Activated naive CD4-positive, alpha-beta T cell treated with anti-CD3 and anti-CD28 coated beads, Interleukin-2, amount 50 U/mL, for 24 hours (primary cell): ENCODE measurements around the gene PHEX.

Source experiments
- H3K27ac Mint-ChIP-seq: one replicate; pipeline ENCODE4 v1.8.0; 2021; ENCODE audit warnings: mild to moderate bottlenecking, mixed read lengths
- H3K27me3 Mint-ChIP-seq: one replicate; pipeline ENCODE4 v1.8.0; 2021; ENCODE audit warnings: mixed read lengths
- H3K36me3 Mint-ChIP-seq: one replicate; pipeline ENCODE4 v1.8.0; 2021; ENCODE audit warnings: mixed read lengths
- H3K4me1 Mint-ChIP-seq: one replicate; pipeline ENCODE4 v1.8.0; 2021; ENCODE audit warnings: mixed read lengths
- H3K4me3 Mint-ChIP-seq: one replicate; pipeline ENCODE4 v1.8.0; 2021; ENCODE audit warnings: mild to moderate bottlenecking, mixed read lengths
- H3K9me3 Mint-ChIP-seq: one replicate; pipeline ENCODE4 v1.8.0; 2021; ENCODE audit warnings: mixed read lengths

PHEX gene

GRCh38 chrX:22192419-22193060 lies 160.4 kb downstream of the PHEX start:
- peaks cover 11% of the 10 kb centered on the region for H3K4me1 Mint-ChIP-seq
- H3K4me3 Mint-ChIP-seq, result no peak overlapping the region
- no peaks in the 10 kb centered on the region for H3K36me3 Mint-ChIP-seq
- H3K9me3 Mint-ChIP-seq, result no peaks in the 10 kb centered on the region
- H3K27ac Mint-ChIP-seq, result peak overlapping the region; percentile 82
- H3K27me3 Mint-ChIP-seq, result no peaks in the 10 kb centered on the region

- H3K4me3 Mint-ChIP-seq, result no peak overlapping the region
- H3K27ac Mint-ChIP-seq, result no peak overlapping the region
- H3K4me1 Mint-ChIP-seq, result peaks cover 11% of the 10 kb centered on the region
- no peaks in the 10 kb centered on the region for H3K36me3 Mint-ChIP-seq
- no peaks in the 10 kb centered on the region for H3K27me3 Mint-ChIP-seq
- H3K9me3 Mint-ChIP-seq, result no peaks in the 10 kb centered on the region
Measured at GRCh38 chrX:22193851-22194659, 161.9 kb downstream of the PHEX start.

- Mint-ChIP-seq H3K4me1 (peaks cover 11% of the 10 kb centered on the region), H3K27ac (no peak overlapping the region), H3K4me3 (no peak overlapping the region), H3K27me3 (no peaks in the 10 kb centered on the region), H3K9me3 (no peaks in the 10 kb centered on the region), H3K36me3 (no peaks in the 10 kb centered on the region)
Measured at GRCh38 chrX:22194660-22194945, 162.5 kb downstream of the PHEX start.

- Mint-ChIP-seq H3K4me1 (peaks cover 11% of the 10 kb centered on the region), H3K36me3 (no peaks in the 10 kb centered on the region), H3K27ac (no peak overlapping the region), H3K4me3 (no peak overlapping the region), H3K9me3 (no peaks in the 10 kb centered on the region), H3K27me3 (no peaks in the 10 kb centered on the region)
Measured at GRCh38 chrX:22196149-22196548, 164.0 kb downstream of the PHEX start.

- Mint-ChIP-seq H3K9me3 (no peaks in the 10 kb centered on the region), H3K27ac (no peak overlapping the region), H3K4me1 (no peaks in the 10 kb centered on the region), H3K4me3 (no peak overlapping the region), H3K36me3 (no peaks in the 10 kb centered on the region), H3K27me3 (peaks cover 2% of the 10 kb centered on the region)
Measured at GRCh38 chrX:22202251-22202650, 170.1 kb downstream of the PHEX start.

GRCh38 chrX:22203186-22203585 lies 171.1 kb downstream of the PHEX start:
- no peaks in the 10 kb centered on the region for H3K36me3 Mint-ChIP-seq
- H3K4me3 Mint-ChIP-seq, result no peak overlapping the region
- peaks cover 2% of the 10 kb centered on the region for H3K27me3 Mint-ChIP-seq
- H3K4me1 Mint-ChIP-seq, result no peaks in the 10 kb centered on the region
- no peak overlapping the region for H3K27ac Mint-ChIP-seq
- H3K9me3 Mint-ChIP-seq, result no peaks in the 10 kb centered on the region

GRCh38 chrX:22206781-22207180 lies 174.7 kb downstream of the PHEX start:
- Mint-ChIP-seq H3K36me3 (no peaks in the 10 kb centered on the region), H3K4me1 (no peaks in the 10 kb centered on the region), H3K4me3 (no peak overlapping the region), H3K9me3 (no peaks in the 10 kb centered on the region), H3K27ac (no peak overlapping the region), H3K27me3 (peaks cover 2% of the 10 kb centered on the region)

GRCh38 chrX:22220941-22221340 lies 188.8 kb downstream of the PHEX start:
- H3K4me3 Mint-ChIP-seq, result no peak overlapping the region

GRCh38 chrX:22234380-22234779 lies 202.3 kb downstream of the PHEX start:
- Mint-ChIP-seq H3K4me1 (no peaks in the 10 kb centered on the region), H3K36me3 (peaks cover 3% of the 10 kb centered on the region), H3K27me3 (no peaks in the 10 kb centered on the region), H3K9me3 (no peaks in the 10 kb centered on the region), H3K4me3 (no peak overlapping the region), H3K27ac (no peak overlapping the region)

More at GRCh38 chrX:22220941-22221340, 188.8 kb downstream of the PHEX start:
- Mint-ChIP-seq H3K36me3 (no peaks in the 10 kb centered on the region), H3K4me1 (no peaks in the 10 kb centered on the region), H3K27ac (no peak overlapping the region), H3K27me3 (no peaks in the 10 kb centered on the region), H3K9me3 (no peaks in the 10 kb centered on the region)

GRCh38 chrX:22237479-22237878 lies 205.4 kb downstream of the PHEX start:
- no peaks in the 10 kb centered on the region for H3K27me3 Mint-ChIP-seq
- H3K27ac Mint-ChIP-seq, result no peak overlapping the region
- no peaks in the 10 kb centered on the region for H3K9me3 Mint-ChIP-seq
- no peaks in the 10 kb centered on the region for H3K4me1 Mint-ChIP-seq
- H3K4me3 Mint-ChIP-seq, result no peak overlapping the region
- H3K36me3 Mint-ChIP-seq, result peaks cover 3% of the 10 kb centered on the region

GRCh38 chrX:22246620-22247019 lies 214.5 kb downstream of the PHEX start:
- H3K4me3 Mint-ChIP-seq, result no peak overlapping the region
- no peaks in the 10 kb centered on the region for H3K9me3 Mint-ChIP-seq
- no peaks in the 10 kb centered on the region for H3K4me1 Mint-ChIP-seq
- H3K36me3 Mint-ChIP-seq, result no peaks in the 10 kb centered on the region
- no peaks in the 10 kb centered on the region for H3K27me3 Mint-ChIP-seq
- H3K27ac Mint-ChIP-seq, result no peak overlapping the region

GRCh38 chrX:22247169-22247568 lies 215.0 kb downstream of the PHEX start:
- no peak overlapping the region for H3K4me3 Mint-ChIP-seq
- no peak overlapping the region for H3K27ac Mint-ChIP-seq
- no peaks in the 10 kb centered on the region for H3K36me3 Mint-ChIP-seq
- H3K9me3 Mint-ChIP-seq, result no peaks in the 10 kb centered on the region
- H3K27me3 Mint-ChIP-seq, result no peaks in the 10 kb centered on the region
- no peaks in the 10 kb centered on the region for H3K4me1 Mint-ChIP-seq

GRCh38 chrX:22248401-22248800 lies 216.3 kb downstream of the PHEX start:
- Mint-ChIP-seq H3K27me3 (no peaks in the 10 kb centered on the region), H3K4me1 (no peaks in the 10 kb centered on the region), H3K9me3 (no peaks in the 10 kb centered on the region), H3K36me3 (no peaks in the 10 kb centered on the region), H3K4me3 (no peak overlapping the region), H3K27ac (no peak overlapping the region)

GRCh38 chrX:22249371-22249770 lies 217.2 kb downstream of the PHEX start:
- Mint-ChIP-seq H3K27me3 (no peaks in the 10 kb centered on the region), H3K4me3 (no peak overlapping the region), H3K9me3 (no peaks in the 10 kb centered on the region), H3K27ac (no peak overlapping the region), H3K36me3 (no peaks in the 10 kb centered on the region), H3K4me1 (no peaks in the 10 kb centered on the region)

GRCh38 chrX:22268706-22269105 lies 236.6 kb downstream of the PHEX start:
- no peaks in the 10 kb centered on the region for H3K4me1 Mint-ChIP-seq
- no peaks in the 10 kb centered on the region for H3K9me3 Mint-ChIP-seq
- no peak overlapping the region for H3K27ac Mint-ChIP-seq
- no peaks in the 10 kb centered on the region for H3K27me3 Mint-ChIP-seq
- no peak overlapping the region for H3K4me3 Mint-ChIP-seq
- no peaks in the 10 kb centered on the region for H3K36me3 Mint-ChIP-seq

GRCh38 chrX:22272613-22273012 lies 240.5 kb downstream of the PHEX start, which contains the start of gene CBLL2:
TSS of gene CBLL2 (plus strand) at chrX:22272913. CDS start at chrX:22272992, 79 bp downstream.
- Mint-ChIP-seq H3K36me3 (no peaks in the 10 kb centered on the region), H3K27me3 (peaks cover 2% of the 10 kb centered on the region), H3K4me3 (no peak within 1 kb of the TSS), H3K4me1 (no peaks in the 10 kb centered on the region), H3K27ac (no peak within 1 kb of the TSS), H3K9me3 (no peaks in the 10 kb centered on the region)
